Stimulated activated naive CD8-positive, alpha-beta T cell treated with anti-CD3 and anti-CD28 coated beads, Interleukin-15, amount 100 ng/mL, for 72 hours (primary cell): ENCODE results near the gene PNMA6E.

Experiments
- ATAC-seq: fragments of 150-1000 bp; cut with Tn5 transposase; 2 replicates; pipeline ENCODE4 v1.10.0; 2021; ENCODE audit warnings: mild to moderate bottlenecking, moderate library complexity
- DNase-seq, 2 donors: peaks; one replicate each; pipeline ENCODE4 v3.0.0; 2021 to 2022
- H3K27ac Mint-ChIP-seq, 2 donors: one replicate each; pipeline ENCODE4 v1.8.0; 2022; ENCODE audit warnings: mild to moderate bottlenecking in 2 of 2, mixed read lengths in 2 of 2, moderate library complexity in 2 of 2
- H3K27me3 Mint-ChIP-seq: one replicate; pipeline ENCODE4 v1.8.0; 2022; ENCODE audit warnings: mixed read lengths
- H3K4me1 Mint-ChIP-seq: one replicate; pipeline ENCODE4 v1.8.0; 2022; ENCODE audit warnings: mild to moderate bottlenecking, mixed read lengths
- H3K4me3 Mint-ChIP-seq, 2 donors: one replicate each; pipeline ENCODE4 v1.8.0; 2022; ENCODE audit warnings: mild to moderate bottlenecking in 2 of 2, mixed read lengths in 2 of 2, moderate library complexity in 1 of 2
- H3K9me3 Mint-ChIP-seq, 2 donors: one replicate each; pipeline ENCODE4 v1.8.0; 2022; ENCODE audit warnings: mixed read lengths in 2 of 2

PNMA6E gene

DNA sequence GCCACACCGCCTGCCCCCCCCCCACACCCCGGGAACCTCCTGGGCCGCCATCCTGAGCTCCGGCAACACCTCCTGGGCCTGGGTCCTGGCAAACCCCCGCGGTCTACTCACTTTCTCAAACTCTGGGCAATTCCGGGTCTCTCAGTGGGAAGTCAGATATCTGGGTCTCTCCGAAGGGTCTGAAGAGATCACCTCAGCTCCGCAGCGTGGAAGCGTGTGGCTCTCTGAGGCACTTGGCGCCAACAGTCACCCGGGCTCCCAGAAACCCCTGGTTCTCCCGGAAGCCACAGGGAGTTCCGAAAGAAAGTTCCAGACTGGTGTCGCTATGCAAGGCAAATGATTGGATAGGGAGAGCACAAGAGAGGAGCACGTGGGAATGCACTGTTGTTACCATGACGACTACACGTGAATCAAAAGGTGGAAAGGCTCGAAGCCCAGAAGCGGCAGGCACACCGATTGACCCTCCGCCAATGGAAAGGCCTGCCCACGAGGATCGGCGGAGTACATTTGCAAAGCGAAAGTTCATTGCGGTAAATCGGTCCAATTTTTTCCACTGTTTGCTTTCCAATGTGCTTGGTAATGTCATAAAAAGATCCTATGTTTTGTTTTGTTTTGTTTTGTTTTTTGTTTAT is at the start of gene PNMA6E:
PNMA6E (minus strand) TSS at position 218 of the 632 bp plus-strand sequence. CDS start 2,501 bp downstream, outside the sequence.
- DNase-seq (no peak), ATAC-seq (no peak)
- H3K9me3 Mint-ChIP-seq, result no peaks in the 10 kb centered on the region
- H3K27me3 Mint-ChIP-seq, result no peaks in the 10 kb centered on the region
- no peak within 1 kb of the TSS for H3K27ac Mint-ChIP-seq
- H3K4me3 Mint-ChIP-seq, result no peak within 1 kb of the TSS
- peaks cover 8% of the 10 kb centered on the region for H3K4me1 Mint-ChIP-seq

DNA sequence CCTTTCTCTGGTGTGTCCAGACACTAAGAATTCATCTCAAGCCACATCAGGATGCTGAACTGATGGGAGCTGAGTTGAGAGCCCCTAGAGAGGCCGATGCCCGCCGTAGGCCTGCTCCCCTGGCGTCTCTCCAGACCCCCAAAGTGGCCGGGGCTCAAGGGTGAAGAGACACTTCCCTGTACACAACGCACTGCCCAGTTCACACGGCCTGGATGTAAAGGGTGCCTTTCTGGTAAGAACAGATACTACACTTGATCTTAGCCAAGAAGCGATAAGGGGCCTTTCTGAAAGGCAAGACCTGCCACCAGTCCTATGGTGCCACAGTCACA is 49.8 kb upstream of the PNMA6E start:
- ATAC-seq (no peak), DNase-seq (no peak)
- no peaks in the 10 kb centered on the region for H3K4me1 Mint-ChIP-seq
- H3K4me3 Mint-ChIP-seq, result no peak overlapping the region
- no peaks in the 10 kb centered on the region for H3K27me3 Mint-ChIP-seq
- H3K9me3 Mint-ChIP-seq, result no peaks in the 10 kb centered on the region
- no peak overlapping the region for H3K27ac Mint-ChIP-seq

DNA sequence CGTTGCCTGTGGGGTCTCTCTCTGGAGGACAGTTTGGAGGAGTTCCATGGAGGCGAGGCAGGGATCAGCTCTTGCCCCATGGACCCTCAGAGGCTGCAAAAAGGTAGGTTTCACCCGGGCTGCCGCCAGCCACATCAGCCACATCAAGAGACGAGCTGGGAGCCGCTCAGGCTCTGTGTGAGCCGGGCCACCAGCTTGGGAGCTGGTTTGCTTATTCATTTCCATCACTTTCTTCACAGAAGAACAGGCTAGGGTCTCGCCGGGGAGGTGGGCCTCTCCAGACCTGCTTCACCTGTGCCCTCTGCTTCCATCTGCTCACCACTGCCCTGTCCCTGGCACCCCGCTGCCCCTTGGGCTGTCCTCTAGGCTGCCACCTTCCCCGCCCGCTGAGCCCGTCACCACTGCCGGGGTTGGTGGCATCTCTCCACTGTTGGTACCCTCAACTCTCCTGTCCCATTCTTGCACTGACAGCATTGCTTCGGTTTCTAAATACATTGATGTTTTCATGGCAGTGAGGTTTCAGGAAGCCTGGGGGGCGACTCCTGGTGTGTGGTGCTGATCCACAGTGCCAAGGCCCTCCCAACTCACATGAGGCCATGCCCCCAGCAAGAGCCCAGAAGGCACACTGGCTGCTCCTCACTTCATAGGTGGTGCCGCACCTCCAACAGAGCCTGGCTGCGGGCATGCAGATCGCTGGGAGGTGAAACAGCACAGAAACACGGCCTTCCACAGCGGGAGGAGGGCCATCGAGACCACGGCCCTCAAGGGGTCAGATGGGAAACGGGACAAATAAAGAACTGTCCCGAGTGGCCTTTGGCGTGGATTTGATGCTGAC is 49.2 kb upstream of the PNMA6E start:
- Mint-ChIP-seq H3K4me1 (no peaks in the 10 kb centered on the region), H3K4me3 (no peak overlapping the region), H3K9me3 (no peaks in the 10 kb centered on the region), H3K27ac (no peak overlapping the region), H3K27me3 (no peaks in the 10 kb centered on the region)
- DNase-seq, result no peak
- no peak for ATAC-seq

DNA sequence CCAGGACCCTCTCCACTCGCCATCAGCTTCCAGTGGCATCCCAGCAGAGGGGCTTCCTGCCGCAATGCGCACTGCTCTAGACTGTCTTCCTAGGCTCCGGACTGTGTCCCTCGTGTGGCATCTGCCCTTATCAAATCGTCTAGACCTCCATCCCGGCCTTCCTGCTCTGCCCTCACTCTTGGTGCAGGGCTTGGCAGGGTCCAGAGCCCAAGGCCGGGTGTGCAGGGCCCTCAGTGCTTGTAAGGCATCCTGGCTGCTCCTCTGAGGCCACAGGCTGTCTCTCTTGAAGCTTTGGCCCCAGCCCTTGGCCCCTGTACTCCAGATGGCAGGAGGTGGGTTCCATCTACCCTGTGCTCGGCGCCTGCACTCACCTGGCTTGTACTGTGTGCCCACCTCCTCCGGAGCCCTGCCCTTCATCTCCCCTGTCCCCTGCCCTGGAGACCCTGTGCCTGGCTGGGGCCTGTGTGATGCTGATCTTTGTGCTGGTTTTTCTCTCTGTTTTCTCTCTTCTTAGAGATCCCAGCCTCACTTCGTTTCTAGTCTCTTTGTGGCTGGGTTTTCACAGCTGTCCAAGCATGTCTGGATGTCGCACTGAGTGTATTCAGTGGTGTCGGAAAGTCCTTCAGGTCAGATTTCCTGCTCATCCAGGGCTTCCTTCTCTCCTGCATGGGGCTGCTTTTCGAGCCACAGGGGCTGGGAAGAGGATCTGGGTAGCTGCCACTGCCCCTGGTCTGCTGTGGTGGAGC is 48.4 kb upstream of the PNMA6E start:
- no peaks in the 10 kb centered on the region for H3K4me1 Mint-ChIP-seq
- H3K27me3 Mint-ChIP-seq, result no peaks in the 10 kb centered on the region
- DNase-seq (no peak), ATAC-seq (no peak)
- H3K9me3 Mint-ChIP-seq, result no peaks in the 10 kb centered on the region
- H3K27ac Mint-ChIP-seq, result no peak overlapping the region
- no peak overlapping the region for H3K4me3 Mint-ChIP-seq

DNA sequence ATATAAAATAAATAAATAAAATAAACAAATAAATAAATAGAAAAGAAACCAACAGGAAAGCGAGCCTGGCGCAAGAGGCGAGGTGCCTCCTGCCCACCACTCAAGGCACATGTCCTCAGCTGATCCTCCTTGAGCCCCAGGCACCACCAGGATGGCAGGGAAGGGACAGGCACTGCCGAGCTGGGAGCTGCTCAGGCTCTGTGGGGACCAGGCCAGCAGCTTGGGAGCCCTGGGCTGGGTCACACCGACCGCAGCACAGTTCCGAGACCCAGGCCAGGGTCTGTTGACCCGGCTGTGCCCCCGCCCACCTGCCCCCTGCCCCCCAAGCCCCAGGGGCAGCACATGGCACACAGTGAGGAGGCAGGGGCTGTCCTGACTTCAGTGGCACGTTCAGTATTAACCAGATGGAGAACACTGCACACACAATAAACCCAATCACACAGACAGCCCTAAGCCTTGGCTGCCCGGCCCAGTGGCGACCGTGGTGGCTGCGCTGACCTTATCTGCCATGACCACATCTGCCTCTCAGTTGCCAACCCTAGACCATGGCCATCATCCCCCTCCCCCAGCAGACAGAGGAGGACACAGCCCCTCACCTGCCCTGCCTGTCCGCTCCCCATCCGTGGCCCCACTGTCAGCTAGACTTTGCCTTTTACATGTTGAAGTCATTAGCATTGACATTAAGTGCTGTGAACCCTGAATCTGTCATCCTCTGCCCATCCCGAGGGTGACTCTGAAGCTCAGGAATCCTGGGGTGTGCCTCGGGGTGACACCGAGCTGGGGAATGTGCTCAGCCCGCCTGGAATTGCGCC is 47.6 kb upstream of the PNMA6E start:
- Mint-ChIP-seq H3K4me3 (no peak overlapping the region), H3K27me3 (no peaks in the 10 kb centered on the region), H3K27ac (no peak overlapping the region), H3K9me3 (no peaks in the 10 kb centered on the region), H3K4me1 (no peaks in the 10 kb centered on the region)
- ATAC-seq, result no peak
- DNase-seq, result no peak

DNA sequence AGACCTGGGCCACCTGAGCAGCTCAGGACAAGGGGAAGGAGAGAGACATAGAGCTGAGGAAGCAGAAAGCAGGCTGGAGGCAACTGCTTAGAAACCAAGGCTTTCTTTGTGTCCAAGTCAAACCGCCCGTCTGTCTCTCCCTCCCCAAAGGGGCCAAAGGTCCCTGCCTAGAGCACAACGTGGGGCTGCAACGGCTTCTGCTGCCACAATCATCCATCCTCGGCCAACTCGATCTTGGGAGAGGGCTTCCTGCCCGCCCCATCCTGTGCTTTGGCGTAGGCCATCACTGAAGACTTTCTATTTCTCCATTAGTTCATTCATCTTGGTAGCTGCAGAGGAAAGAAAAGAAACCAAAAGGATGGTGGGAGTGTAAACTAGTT is 46.4 kb upstream of the PNMA6E start:
- ATAC-seq, result no peak
- Mint-ChIP-seq H3K27ac (no peak overlapping the region), H3K4me1 (no peaks in the 10 kb centered on the region), H3K4me3 (no peak overlapping the region), H3K9me3 (no peaks in the 10 kb centered on the region), H3K27me3 (no peaks in the 10 kb centered on the region)
- no peak for DNase-seq

DNA sequence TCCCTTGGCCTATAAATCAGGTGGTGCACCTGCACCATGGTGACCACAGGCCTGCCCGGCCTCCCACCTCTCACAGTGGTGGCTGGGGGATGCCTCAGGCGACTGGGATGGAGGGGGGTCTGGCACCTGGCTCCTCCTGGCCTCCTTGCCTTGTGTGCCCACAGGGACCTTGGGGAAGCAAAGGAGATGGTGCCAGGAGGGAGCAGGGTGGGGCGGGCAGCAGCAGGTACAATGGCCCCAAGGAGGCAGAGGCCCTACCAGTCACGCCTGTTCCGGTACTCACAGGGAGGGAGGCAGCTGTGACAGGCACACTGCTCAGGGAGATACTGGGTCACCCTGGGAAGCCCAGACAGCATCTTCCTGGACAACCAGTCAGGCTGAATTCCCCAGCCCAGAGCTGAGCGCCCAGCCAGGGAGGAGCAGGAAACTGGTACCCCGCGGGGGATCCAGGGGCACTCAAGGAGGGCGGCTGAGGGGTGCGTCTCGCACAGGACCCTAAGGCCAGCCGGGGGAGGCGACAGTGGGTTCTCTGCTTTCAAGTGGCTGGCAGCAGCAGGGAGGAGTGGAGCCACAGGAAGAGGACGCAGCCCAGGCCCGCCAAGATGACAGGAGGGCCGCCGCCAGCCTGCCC is 45.9 kb upstream of the PNMA6E start:
- peak overlapping the region in 1 of 2 donors; percentile 87 for H3K27ac Mint-ChIP-seq
- no peak overlapping the region for H3K4me3 Mint-ChIP-seq
- DNase-seq (no peak), ATAC-seq (peak; percentile 16)
- H3K4me1 Mint-ChIP-seq, result no peaks in the 10 kb centered on the region
- no peaks in the 10 kb centered on the region for H3K27me3 Mint-ChIP-seq
- no peaks in the 10 kb centered on the region for H3K9me3 Mint-ChIP-seq

DNA sequence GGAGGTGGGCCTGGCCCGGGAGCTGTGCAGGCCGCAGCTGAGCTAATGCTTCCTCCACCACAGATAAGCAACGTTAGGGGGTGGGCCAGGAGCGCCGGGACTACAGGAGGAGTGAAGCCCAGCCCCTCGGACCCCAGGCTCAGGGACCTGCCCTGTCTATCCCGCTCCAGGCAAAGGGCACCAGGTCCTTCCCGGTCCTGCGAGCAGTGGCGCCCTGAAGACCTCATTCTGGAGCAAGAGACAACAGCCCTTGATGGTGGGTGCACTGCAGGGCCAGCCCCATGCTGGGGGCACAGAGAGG is 45.4 kb upstream of the PNMA6E start:
- no peaks in the 10 kb centered on the region for H3K27me3 Mint-ChIP-seq
- DNase-seq (no peak), ATAC-seq (no peak)
- no peaks in the 10 kb centered on the region for H3K4me1 Mint-ChIP-seq
- H3K27ac Mint-ChIP-seq, result no peak overlapping the region
- H3K4me3 Mint-ChIP-seq, result no peak overlapping the region
- no peaks in the 10 kb centered on the region for H3K9me3 Mint-ChIP-seq

DNA sequence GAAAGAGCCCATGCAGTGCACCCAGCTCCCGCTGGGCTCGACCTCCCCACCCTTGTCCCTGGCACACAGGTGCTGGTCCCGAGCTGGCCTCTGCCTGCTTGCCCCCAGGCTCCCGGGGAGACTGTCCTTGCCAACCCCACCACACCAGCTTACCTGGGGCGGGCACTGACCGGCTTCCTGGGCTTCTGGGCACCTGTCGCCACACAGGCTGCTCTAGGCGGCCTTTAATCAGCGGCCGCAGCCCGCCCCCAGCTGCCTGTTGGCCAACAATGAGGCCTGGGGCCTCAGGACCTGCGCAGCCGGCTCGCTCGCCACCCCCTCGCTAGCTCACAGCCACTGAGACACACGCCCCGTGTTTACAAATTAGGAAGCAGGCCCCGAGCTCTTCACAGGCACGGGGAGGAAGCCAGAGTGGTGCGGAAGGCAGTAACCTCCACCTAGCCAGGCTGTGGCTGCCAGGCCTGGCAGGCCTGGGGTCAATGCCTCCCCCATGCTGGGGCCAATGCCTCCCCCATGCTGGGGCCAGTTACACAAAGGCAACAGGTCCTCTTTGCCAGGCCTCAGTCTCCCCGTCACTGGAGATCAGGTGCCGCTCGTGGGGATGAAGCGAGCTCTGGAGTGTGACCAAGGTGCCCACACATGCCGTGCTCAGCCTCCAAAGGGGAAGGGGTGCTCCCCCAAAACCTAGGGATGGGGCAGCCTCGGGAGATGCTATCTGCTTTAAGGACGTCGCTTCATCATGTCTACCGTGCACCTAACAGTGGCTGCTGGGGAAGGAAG is 44.9 kb upstream of the PNMA6E start, which contains the start of gene TREX2:
TREX2 (minus strand) TSS at position 201 of the 780 bp plus-strand sequence. CDS start 626 bp downstream, outside the sequence.
- DNase-seq (no peak), ATAC-seq (no peak)
- no peaks in the 10 kb centered on the region for H3K27me3 Mint-ChIP-seq
- H3K9me3 Mint-ChIP-seq, result no peaks in the 10 kb centered on the region
- no peaks in the 10 kb centered on the region for H3K4me1 Mint-ChIP-seq
- no peak within 1 kb of the TSS for H3K4me3 Mint-ChIP-seq
- H3K27ac Mint-ChIP-seq, result no peak within 1 kb of the TSS

DNA sequence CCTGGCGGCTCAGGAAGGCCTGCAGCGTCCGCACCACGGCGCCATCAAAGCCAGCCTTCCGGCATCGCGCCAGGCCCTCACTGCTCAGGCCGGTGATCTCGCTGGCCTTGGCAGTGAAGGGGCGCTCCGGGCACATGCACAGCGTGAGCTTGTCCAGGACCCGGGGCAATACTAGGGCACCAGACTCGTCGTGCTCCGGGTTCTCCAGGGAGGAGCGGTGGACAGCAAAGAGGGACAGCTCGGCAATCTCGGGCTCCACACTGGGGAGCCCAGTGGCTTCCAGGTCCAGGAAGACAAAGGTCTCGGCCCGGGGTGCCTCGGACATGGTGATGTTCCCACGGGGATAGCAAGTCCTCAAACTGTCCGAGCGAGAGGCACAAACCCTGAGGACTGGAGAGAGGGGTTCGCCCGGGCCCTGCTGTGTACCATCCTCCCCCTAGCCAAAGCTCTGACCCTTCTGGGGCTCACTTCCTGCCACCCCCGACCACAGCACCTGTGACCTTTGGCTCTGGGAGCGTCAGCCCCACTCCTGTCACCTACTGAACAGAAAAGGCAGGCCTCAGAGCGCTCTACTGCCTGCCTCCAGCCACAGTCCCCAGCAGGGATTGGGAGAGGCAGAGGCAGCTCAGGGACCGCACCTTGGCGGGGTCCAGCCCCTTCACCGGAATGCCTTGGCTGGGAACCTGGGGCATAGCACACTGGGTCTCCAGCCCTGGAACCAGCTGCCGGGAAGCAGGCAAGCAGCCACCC is 44.1 kb upstream of the PNMA6E start:
- Mint-ChIP-seq H3K4me1 (no peaks in the 10 kb centered on the region), H3K27ac (no peak overlapping the region), H3K4me3 (no peak overlapping the region), H3K27me3 (no peaks in the 10 kb centered on the region), H3K9me3 (no peaks in the 10 kb centered on the region)
- ATAC-seq (no peak), DNase-seq (no peak)

DNA sequence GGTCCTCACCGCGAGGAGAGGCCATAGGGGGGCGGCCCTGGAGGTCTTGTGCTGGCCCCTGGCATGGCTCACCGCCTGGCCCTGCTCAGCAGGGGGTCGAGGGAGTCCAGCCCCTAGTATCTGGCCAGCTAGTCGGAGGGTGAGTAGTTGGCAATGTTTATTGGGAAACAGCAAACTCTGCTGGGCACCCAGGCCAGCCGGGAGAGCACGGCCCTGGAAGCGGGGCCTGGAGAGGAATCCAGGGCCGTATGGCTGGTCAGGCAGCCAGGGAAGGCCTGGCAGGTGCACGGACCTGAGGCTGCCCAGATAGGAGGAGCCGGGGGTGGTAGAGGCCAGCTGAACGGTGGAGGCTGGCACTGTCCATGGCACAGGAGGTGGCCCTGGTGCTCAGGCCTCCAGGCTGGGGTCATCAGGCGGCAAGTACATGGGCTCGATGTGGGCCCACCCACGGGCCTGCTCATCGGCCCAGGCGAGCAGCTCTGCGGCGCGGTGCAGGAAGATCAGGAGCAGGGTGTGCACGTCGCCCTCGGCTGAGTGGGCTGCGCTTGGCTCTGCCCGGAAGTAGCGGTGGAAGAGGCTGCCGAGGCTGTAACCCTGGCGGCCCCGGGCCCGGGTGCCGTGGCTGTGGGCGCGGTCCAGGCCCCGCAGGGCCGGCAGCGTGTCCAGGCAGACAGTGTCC is 43.3 kb upstream of the PNMA6E start:
- Mint-ChIP-seq H3K4me1 (no peaks in the 10 kb centered on the region), H3K9me3 (no peaks in the 10 kb centered on the region), H3K27me3 (no peaks in the 10 kb centered on the region), H3K27ac (peak overlapping the region in 1 of 2 donors; percentile 34), H3K4me3 (no peak overlapping the region)
- ATAC-seq (peak; percentile 26), DNase-seq (no peak)

DNA sequence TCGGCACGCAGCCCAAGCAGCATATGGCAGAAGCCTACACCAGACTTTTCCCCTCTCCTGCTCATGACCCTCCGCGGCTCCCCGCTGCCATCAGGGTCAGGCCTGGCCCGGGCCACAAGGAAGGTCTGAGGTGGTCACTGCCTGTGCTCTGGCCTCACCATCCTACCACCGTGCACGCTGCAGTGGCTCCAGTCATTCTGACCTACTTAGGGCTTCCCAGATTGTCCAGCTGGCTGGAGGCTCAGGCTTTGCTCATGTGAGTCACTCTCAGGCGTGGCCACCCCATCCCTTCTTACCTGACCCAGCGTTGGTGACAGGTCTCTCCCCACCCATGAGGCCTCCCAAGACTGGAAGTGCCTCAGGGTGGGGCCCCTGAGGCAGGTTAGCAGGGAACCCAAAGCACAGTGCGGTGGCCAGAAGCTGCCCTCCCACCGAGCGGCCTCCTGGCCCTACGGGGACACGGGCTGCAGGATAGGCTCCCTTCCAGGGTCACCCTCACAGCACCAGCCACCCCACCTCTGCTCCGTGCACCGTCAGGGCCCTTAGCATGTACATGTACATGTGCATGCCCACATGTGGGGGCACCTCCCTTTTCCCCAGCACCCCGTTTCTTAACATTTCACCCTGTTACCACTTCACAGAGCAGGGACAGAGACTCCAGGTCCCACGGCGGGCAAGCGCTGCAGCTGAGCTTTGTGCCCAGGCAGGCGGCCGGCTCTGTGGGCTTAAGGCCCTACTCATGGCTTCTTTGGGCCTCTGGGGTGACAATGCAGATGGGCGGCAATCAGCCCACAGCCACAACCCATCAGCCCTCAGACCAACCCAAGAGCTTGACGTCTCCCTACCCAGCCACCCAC is 42.6 kb upstream of the PNMA6E start:
- no peak overlapping the region for H3K4me3 Mint-ChIP-seq
- H3K9me3 Mint-ChIP-seq, result no peaks in the 10 kb centered on the region
- DNase-seq (no peak), ATAC-seq (peak; percentile 25)
- H3K27ac Mint-ChIP-seq, result no peak overlapping the region
- no peaks in the 10 kb centered on the region for H3K4me1 Mint-ChIP-seq
- no peaks in the 10 kb centered on the region for H3K27me3 Mint-ChIP-seq

DNA sequence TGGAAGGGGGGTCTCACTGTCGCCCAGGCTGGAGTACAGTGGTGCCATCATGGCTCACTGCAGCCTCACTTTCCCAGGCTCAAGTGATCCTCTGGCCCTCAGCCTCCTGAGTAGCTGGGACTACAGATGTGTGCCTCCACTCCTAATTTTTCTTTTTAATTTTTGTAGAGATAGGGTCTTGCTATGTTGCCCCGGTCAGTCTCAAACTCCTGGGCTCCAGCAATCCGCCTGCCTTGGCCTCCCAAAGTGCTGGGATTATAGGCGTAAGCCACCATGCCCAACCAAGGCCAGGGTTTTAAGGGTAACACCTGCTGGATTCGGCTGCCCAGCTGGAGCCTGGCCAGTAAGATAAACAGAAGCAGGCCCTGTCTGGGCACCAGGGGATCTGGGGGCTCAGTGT is 41.3 kb upstream of the PNMA6E start:
- Mint-ChIP-seq H3K27ac (no peak overlapping the region), H3K27me3 (no peaks in the 10 kb centered on the region), H3K9me3 (no peaks in the 10 kb centered on the region), H3K4me3 (no peak overlapping the region), H3K4me1 (no peaks in the 10 kb centered on the region)
- ATAC-seq (no peak), DNase-seq (no peak)
